ENCODE data around the gene KPNA6.
"Not testable (repeated sequence)": the region's sequence is repeated elsewhere in the genome, so short reads cannot be mapped to it uniquely, and the experiment has no call there.

Gene KPNA6

DNA sequence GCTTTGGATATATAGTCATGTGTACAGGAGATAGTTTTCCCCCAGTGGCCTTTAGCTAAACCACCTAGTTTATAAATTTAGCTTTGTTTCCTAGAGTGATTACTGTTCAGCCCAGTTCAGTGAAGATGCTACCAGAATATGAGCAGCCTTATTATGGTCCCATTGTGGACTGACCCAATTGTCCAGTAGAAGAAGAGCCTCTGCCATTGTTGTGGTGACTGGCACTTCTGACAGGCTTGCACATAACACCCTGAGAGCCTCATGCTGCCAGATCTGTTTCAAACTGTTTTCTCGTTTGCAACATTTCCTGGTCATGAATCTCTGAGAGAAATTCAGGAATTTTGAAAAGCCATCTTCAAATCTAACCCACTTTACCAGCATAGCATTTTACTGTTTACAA is 20.6 kb downstream of the KPNA6 start:
- no peak overlapping the region for H3K4me2 ChIP-seq (ENCODE audit: insufficient read depth, low read length)
- H3K79me2 ChIP-seq (ENCODE audit: insufficient read depth, low read length): peaks cover 97% of the 10 kb centered on the region
- no peak overlapping the region for H3K4me3 ChIP-seq (ENCODE audit: low read depth in 1 of 2, low read length in 2 of 2)
- no peaks in the 10 kb centered on the region for H3K9me3 ChIP-seq (ENCODE audit: insufficient read depth, low read length, severe bottlenecking)
- no peak overlapping the region for H3K9ac ChIP-seq (ENCODE audit: low read depth, low read length)
- TF ChIP-seq EZH2 (IDR thresholded peaks at IDR 0.05; ENCODE audit: borderline replicate concordance, low read depth, low read length, severe bottlenecking): no peak
- TF ChIP-seq, protein P1, sequence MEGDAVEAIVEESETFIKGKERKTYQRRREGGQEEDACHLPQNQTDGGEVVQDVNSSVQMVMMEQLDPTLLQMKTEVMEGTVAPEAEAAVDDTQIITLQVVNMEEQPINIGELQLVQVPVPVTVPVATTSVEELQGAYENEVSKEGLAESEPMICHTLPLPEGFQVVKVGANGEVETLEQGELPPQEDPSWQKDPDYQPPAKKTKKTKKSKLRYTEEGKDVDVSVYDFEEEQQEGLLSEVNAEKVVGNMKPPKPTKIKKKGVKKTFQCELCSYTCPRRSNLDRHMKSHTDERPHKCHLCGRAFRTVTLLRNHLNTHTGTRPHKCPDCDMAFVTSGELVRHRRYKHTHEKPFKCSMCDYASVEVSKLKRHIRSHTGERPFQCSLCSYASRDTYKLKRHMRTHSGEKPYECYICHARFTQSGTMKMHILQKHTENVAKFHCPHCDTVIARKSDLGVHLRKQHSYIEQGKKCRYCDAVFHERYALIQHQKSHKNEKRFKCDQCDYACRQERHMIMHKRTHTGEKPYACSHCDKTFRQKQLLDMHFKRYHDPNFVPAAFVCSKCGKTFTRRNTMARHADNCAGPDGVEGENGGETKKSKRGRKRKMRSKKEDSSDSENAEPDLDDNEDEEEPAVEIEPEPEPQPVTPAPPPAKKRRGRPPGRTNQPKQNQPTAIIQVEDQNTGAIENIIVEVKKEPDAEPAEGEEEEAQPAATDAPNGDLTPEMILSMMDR (IDR thresholded peaks at IDR 0.05; ENCODE audit: borderline replicate concordance, extremely low read depth, low read length, poor library complexity, severe bottlenecking): no peak
- DNase-seq: no peak
- H3K36me3 ChIP-seq (ENCODE audit: insufficient read depth, low read length): peaks cover 7% of the 10 kb centered on the region
- no peaks in the 10 kb centered on the region for H3K4me1 ChIP-seq (ENCODE audit: insufficient read depth, low read length)
- peaks cover 41% of the 10 kb centered on the region for H4K20me1 ChIP-seq (ENCODE audit: insufficient read depth, low read length)
- no peak overlapping the region for H3K27ac ChIP-seq (ENCODE audit: low read length)
- no peak overlapping the region for H2AFZ ChIP-seq (ENCODE audit: low read depth, low read length)
- no peaks in the 10 kb centered on the region for H3K27me3 ChIP-seq (ENCODE audit: insufficient read depth, low read length, poor library complexity)
- ATAC-seq (ENCODE audit: insufficient read depth, low read depth): no peak

GRCh38 chr1:32128964-32129363 is 21.1 kb downstream of the KPNA6 start:
- TF ChIP-seq, protein P1 (IDR thresholded peaks at IDR 0.05; ENCODE audit: borderline replicate concordance, extremely low read depth, low read length, poor library complexity, severe bottlenecking): no peak
- no peak for TF ChIP-seq EZH2 (IDR thresholded peaks at IDR 0.05; ENCODE audit: borderline replicate concordance, low read depth, low read length, severe bottlenecking)
- H3K4me3 ChIP-seq (ENCODE audit: low read depth in 1 of 2, low read length in 2 of 2): no peak overlapping the region
- H3K27ac ChIP-seq (ENCODE audit: low read length): no peak overlapping the region
- H3K4me1 ChIP-seq (ENCODE audit: insufficient read depth, low read length): no peaks in the 10 kb centered on the region
- no peaks in the 10 kb centered on the region for H3K9me3 ChIP-seq (ENCODE audit: insufficient read depth, low read length, severe bottlenecking)
- no peak overlapping the region for H3K4me2 ChIP-seq (ENCODE audit: insufficient read depth, low read length)
- no peak for ATAC-seq (ENCODE audit: insufficient read depth, low read depth)
- no peak for DNase-seq
- no peak overlapping the region for H2AFZ ChIP-seq (ENCODE audit: low read depth, low read length)
- no peaks in the 10 kb centered on the region for H3K27me3 ChIP-seq (ENCODE audit: insufficient read depth, low read length, poor library complexity)
- peaks cover 39% of the 10 kb centered on the region for H4K20me1 ChIP-seq (ENCODE audit: insufficient read depth, low read length)
- no peak overlapping the region for H3K9ac ChIP-seq (ENCODE audit: low read depth, low read length)
- H3K79me2 ChIP-seq (ENCODE audit: insufficient read depth, low read length): peaks cover 96% of the 10 kb centered on the region
- peaks cover 7% of the 10 kb centered on the region for H3K36me3 ChIP-seq (ENCODE audit: insufficient read depth, low read length)

DNA sequence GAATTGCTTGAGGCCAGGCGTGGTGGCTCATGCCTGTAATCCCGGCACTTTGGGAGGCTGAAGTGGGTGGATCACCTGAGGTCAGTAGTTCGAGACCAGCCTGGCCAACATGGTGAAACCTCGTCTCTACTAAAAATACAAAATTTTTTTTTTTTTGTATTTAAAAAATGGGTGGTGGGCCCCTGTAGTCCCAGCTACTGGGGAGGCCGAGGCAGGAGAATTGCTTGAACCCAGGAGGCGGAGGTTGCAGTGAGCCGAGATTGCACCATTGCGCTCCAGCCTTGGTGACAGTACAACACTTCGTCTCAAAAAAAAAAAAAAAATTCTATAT is 26.1 kb downstream of the KPNA6 start:
- Histone ChIP-seq H3K79me2 (ENCODE audit: insufficient read depth, low read length) (peaks cover 96% of the 10 kb centered on the region), H3K4me1 (ENCODE audit: insufficient read depth, low read length) (peaks cover 14% of the 10 kb centered on the region), H4K20me1 (ENCODE audit: insufficient read depth, low read length) (peaks cover 27% of the 10 kb centered on the region; the same call in 1 of the 2 replicates)
- ATAC-seq (ENCODE audit: insufficient read depth, low read depth); H2AFZ ChIP-seq (ENCODE audit: low read depth, low read length); H3K4me3 ChIP-seq (ENCODE audit: low read depth in 1 of 2, low read length in 2 of 2); H3K27ac ChIP-seq (ENCODE audit: low read length); H3K36me3 ChIP-seq (ENCODE audit: insufficient read depth, low read length); DNase-seq; H3K9me3 ChIP-seq (ENCODE audit: insufficient read depth, low read length, severe bottlenecking); H3K9ac ChIP-seq (ENCODE audit: low read depth, low read length); H3K4me2 ChIP-seq (ENCODE audit: insufficient read depth, low read length); H3K27me3 ChIP-seq (ENCODE audit: insufficient read depth, low read length, poor library complexity): not testable (repeated sequence)

- TF ChIP-seq, protein P1 (IDR thresholded peaks at IDR 0.05; ENCODE audit: borderline replicate concordance, extremely low read depth, low read length, poor library complexity, severe bottlenecking): no peak
- TF ChIP-seq EZH2 (IDR thresholded peaks at IDR 0.05; ENCODE audit: borderline replicate concordance, low read depth, low read length, severe bottlenecking): no peak
- no peaks in the 10 kb centered on the region for H3K9me3 ChIP-seq (ENCODE audit: insufficient read depth, low read length, severe bottlenecking)
- peaks cover 34% of the 10 kb centered on the region; the same call in 1 of the 2 replicates for H4K20me1 ChIP-seq (ENCODE audit: insufficient read depth, low read length)
- H3K9ac ChIP-seq (ENCODE audit: low read depth, low read length): no peak overlapping the region
- H2AFZ ChIP-seq (ENCODE audit: low read depth, low read length): no peak overlapping the region
- H3K27me3 ChIP-seq (ENCODE audit: insufficient read depth, low read length, poor library complexity): no peaks in the 10 kb centered on the region
- H3K4me3 ChIP-seq (ENCODE audit: low read depth in 1 of 2, low read length in 2 of 2): no peak overlapping the region
- DNase-seq (no peak), ATAC-seq (ENCODE audit: insufficient read depth, low read depth) (no peak)
- H3K4me2 ChIP-seq (ENCODE audit: insufficient read depth, low read length): no peak overlapping the region
- H3K79me2 ChIP-seq (ENCODE audit: insufficient read depth, low read length): peaks cover 96% of the 10 kb centered on the region
- H3K4me1 ChIP-seq (ENCODE audit: insufficient read depth, low read length): peaks cover 18% of the 10 kb centered on the region
- H3K36me3 ChIP-seq (ENCODE audit: insufficient read depth, low read length): no peaks in the 10 kb centered on the region
- H3K27ac ChIP-seq (ENCODE audit: low read length): no peak overlapping the region
Measured at GRCh38 chr1:32137111-32137510, 29.3 kb downstream of the KPNA6 start.
